Activated CD8-positive, alpha-beta memory T cell treated with anti-CD3 and anti-CD28 coated beads, Interleukin-2, amount 50 U/mL, for 1 hour (primary cell): ENCODE measurements around the gene NDUFB7.
A peak's percentile ranks its signal among the peaks of the same experiment; 100 is the strongest.
"Not testable (repeated sequence)": the region's sequence is repeated elsewhere in the genome, so short reads cannot be mapped to it uniquely, and the experiment has no call there.

Experiments
- DNase-seq: peaks from one replicate; pipeline ENCODE4 v3.0.0-alpha.2; 2020; ENCODE audit errors: extremely low read depth

NDUFB7 gene

DNA sequence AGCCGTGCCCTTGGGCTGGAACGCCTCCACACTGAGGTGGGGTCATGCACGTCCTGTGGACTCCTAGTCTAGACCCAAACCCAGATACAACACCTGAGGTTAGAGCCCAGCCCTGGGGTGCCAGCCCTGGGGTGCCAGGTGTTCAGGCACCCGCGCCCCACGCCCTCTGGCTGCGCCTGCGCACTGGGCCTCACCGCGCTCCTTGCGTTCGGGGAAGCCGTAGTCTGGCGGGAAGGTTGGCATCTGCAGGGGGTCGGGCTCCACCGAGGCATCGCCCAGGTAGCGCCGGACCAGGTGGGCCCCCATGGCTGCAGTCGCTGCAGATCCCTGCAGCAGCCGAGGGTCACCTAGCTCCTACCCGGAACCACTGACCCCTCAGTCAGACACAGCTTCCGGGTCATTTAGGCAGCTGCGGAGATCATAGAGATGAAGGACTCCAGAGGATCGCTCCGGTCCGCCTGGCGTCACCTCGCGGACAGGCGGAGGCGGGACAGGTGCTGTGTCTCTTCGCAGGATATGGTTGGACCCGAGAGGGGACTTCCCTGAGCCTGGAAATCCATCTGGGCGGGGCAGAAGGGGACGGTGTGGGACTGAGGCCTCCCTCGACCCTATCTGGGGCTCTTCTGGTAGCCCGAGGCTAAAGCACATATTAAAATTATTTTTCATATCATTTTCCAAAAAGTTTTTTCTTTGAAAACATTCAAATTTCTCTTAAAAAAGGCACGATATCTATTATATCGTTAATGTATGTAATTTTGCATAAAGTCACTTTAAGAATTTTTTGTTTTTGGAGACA, at the start of gene NDUFB7:
Gene NDUFB7, minus strand, starts transcription at position 372 of the 796 bp plus-strand sequence. Its CDS starts 66 bp downstream, at position 306.
- peak; percentile 76 for DNase-seq

GRCh38 chr19:14619404-14619803, 47.5 kb upstream of the NDUFB7 start:
- DNase-seq = no peak

DNA sequence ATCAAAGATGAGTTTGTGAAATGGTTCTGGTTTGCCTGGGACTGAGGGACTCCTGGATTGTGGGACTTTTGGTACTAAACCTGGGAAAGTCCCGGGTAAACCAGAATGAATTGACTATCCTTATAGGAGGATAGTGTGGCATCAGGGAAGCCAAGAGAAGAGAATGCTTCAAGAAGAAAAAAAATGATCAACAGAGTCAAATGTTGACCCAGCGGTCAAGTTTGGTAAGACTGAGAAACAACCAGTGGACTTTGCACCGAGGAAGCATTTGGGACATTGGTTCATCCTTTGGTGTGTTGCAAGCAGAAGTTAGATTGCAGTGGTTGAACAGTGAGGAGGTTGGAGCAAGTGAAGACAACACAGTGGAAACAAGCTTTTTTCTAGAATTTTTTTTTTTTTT, 44.5 kb upstream of the NDUFB7 start:
- DNase-seq = no peak

GRCh38 chr19:14615623-14616022, 43.8 kb upstream of the NDUFB7 start:
- no peak for DNase-seq

- DNase-seq = no peak
Observed at GRCh38 chr19:14614099-14614412, 42.2 kb upstream of the NDUFB7 start.

DNA sequence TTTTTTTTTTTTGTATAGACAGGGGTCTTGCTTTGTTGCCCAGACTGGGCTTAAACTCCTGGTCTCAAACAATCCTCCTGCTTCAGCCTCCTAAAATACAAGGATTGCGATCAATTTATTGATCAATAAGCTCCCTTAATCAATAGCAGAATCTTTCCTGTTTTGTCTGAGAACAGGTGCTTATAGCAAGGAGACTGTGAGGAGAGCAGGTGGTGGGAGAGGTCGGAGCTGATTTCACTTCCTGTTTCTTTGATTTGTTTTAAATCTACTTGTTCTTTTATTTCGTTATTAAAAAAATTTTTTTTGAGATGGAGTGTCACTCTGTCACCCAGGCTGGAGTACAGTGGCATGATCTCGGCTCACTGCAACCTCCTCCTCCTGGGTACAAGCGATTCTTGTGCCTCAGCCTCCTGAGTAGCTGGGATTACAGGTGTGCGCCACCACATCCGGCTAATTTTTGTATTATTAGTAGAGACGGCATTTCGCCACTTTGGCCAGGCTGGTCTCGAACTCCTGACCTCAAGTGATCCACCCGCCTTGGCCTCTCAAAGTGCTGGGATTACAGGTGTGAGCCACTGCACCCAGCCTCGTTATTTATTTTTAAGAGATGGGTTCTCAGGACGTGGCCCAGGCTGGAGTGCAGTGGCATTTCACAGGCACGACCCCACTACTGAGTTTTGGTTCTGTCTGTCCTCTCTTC, 41.7 kb upstream of the NDUFB7 start:
- DNase-seq = not testable (repeated sequence)

DNA sequence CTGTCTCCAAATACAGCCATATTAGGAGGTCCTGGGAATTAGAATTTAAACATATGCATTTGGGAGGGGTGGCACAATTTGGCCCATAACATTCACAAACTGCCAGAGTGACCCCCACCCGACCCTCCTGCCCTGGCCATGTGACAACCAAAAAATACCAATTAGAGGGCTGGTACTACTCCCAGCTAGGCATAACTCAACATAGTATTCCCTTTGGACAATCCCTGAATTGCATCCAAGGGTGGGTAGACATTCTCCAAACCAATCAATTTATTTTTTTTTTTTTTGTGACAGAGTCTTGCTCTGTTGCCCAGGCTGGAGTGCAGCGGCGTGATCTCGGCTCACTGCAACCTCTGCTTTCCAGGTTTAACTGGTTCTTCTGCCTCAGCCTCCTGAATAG, 40.8 kb upstream of the NDUFB7 start:
- no peak for DNase-seq

DNA sequence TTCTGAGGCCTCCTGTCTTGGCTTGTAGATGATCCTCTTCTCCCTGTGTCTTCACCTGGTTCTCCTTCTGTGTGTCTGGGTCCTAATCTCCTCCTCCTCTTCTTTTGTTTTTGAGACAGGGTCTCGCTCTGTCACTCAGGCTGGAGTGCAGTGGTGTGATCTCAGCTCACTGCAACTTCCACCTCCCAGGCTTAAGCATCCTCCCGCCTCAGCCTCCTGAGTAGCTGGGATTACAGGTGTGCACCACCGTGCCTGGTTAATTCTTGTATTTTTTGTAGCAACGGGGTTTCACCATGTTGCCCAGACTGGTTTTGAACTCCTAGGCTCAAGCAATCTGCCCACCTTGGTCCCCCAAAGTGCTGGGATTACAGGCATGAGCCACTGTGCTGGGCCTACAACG, 40.4 kb upstream of the NDUFB7 start:
- not testable (repeated sequence) for DNase-seq

GRCh38 chr19:14611051-14611450, 39.2 kb upstream of the NDUFB7 start:
- DNase-seq = no peak

DNA sequence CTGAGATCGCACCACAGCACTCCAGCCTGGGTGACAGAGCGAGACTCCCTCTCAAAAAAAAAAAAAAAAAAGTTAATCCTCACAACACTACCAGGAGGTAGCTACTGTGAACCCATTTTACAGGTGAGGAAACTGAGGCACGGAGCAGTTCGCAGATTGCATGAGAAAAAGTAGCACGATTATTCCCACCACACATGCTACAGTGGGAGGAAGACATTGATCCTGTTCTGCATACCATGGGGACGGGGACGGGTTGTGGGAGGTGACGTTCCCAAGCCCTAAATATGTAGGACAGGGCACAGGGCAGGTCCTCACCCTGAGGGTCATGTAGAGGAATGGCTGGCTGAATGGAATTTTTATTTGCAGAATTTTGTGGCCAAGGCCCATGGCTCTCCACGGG, 34.8 kb upstream of the NDUFB7 start:
- no peak for DNase-seq

GRCh38 chr19:14603990-14604387, 32.1 kb upstream of the NDUFB7 start:
- DNase-seq = no peak

GRCh38 chr19:14599548-14600147, 27.8 kb upstream of the NDUFB7 start:
- no peak for DNase-seq

GRCh38 chr19:14595558-14595957, 23.7 kb upstream of the NDUFB7 start:
- no peak for DNase-seq

GRCh38 chr19:14589433-14589832, 17.6 kb upstream of the NDUFB7 start:
- DNase-seq = not testable (repeated sequence)

DNA sequence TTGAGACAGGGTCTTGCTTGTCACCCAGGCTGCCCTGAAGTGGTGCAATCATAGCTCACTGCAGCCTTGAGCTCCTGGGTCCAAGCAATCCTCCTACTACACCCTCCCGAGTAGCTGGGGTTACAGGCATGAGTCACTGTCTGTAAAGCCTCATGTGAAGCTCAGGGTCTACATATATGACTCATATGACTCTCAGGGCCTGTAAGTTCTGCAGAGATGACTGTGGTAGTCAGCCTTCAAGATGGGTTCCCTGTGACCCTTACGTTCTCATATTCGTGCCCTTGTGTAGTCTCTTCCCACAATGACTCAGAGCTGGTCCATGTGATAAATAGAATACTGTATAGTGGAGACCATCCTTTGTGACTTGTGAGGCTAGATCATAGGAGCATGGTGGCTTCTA, 13.3 kb upstream of the NDUFB7 start:
- DNase-seq = not testable (repeated sequence)

GRCh38 chr19:14584372-14584771, 12.5 kb upstream of the NDUFB7 start:
- DNase-seq = not testable (repeated sequence)

DNA sequence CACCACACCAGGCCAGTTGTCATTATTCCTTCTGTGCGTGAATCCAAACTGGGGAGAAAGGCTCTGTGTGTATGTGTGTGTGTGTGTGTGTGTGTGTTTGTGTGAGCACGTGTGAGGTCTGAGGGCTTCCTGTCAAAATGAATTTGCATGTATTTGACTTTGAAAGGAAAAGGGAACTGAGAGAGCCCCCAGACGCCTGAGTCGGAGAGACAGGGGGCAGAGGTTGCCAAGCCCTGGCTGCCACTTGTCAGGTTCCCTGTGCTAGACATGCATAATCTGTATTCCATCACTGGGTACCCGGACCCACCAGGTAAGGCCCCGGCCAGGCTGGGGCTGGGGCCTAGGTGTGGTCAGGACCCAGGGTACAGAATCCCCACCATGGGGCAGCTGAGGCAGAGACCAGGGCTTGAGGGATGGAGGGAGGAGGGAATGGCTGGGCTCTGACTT, 11.1 kb upstream of the NDUFB7 start, which contains the start of gene CLEC17A:
Gene CLEC17A, plus strand, starts transcription at position 191 of the 447 bp plus-strand sequence. Its CDS starts 77 bp downstream, at position 268.
- no peak for DNase-seq

DNA sequence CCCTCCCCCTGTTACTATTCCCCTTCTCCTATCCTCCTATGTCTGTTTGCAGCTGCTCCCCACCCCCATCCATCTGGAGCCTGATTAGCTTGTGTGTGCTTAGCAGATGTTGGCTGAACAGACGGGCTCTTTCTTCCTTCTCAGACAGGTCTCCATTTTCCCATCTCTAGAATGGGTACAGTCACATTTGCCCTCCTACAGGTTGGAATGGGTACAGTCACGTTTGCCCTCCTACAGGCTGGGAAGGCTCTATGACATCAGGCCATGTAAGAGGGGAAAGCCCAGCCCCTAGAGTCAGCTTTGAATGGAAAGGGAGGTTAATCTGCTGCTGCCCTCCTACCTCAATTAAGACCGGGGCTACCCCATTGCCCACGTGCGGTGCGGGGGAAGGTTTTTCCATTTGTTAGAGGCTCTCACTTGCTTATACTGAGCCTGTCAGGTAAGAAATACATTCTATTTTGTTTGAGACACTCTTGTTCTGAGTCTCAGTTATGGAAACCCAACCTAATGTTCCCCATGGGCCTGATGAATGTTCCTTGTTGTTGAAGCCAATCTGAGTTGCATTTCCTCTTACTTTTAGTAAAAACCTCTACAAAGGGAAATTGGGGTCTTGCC, 8.9 kb upstream of the NDUFB7 start:
- no peak for DNase-seq

GRCh38 chr19:14577885-14578427, 6.1 kb upstream of the NDUFB7 start:
- no peak for DNase-seq

DNA sequence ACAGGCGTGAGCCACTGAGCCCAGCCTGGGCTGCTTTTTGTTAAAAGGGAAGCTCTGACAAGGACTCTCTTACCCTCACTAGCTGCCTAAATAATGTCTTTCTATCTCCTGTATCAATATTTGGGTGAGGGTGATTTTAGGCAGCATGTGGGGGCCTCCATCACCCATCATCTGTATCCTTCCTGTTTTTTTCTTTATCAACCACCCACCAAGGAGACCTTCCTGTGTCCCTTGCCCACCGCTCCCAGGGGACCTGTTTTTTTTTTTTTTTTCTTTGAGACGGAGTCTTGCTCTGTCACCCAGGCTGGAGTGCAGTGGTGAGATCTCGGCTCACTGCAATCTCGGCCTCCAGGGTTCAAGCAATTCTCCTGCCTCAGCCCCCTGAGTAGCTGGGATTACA, 5.4 kb upstream of the NDUFB7 start:
- no peak for DNase-seq

DNA sequence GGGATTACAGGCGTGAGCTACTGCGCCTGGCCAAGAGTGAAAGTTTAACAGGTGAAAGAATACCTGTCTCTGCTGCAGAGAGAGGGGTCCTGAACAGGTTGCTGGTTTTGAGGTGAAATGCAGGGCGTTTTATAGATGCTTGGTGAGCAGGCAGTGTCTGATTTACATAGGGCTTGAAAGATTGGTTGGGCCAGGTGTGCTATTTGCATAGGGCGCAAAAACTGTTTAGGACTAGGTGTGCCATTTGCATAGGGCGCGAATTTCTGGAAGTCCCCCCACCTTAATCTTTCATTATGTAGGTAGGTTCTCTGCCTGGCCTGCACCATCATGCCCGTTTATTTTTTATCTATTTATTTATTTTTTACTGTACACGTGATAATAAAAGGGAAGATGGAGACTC, 4.5 kb upstream of the NDUFB7 start:
- no peak for DNase-seq

DNA sequence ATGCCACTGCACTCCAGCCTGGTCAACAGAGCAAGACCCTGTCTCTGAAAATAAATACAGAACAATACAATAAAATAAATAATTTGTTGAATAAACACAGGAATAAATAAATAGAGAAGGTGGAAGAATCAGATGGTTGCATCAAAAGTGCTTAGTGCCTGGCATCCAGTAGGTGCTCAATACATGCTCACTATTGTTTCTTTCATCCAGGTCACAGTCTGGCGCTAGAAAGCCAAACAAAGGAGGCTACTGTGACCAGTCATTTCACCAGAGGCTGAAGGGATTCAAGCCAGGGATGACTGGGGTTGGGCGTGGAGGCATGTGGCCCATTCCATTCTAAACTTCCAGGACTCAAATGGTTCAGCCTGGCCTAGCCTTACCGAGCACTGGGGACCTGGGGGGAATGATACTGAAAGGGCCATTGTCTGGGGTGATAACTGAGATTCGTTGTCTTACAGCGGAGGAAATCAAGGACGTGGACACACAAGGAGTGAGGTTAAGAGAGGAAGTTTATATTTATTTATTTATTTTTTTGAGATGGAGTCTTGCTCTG, 3.6 kb upstream of the NDUFB7 start:
- DNase-seq = no peak
